Measurements from ENCODE around the gene EFNA3. TPM values are rescaled to one million over a fixed set of nuclear protein-coding genes. Genes with fewer than 3 reads are reported as not detected.

EFNA3 gene
- total RNA-seq, 1 donor from 2014 or later = 9.6 TPM

DNA sequence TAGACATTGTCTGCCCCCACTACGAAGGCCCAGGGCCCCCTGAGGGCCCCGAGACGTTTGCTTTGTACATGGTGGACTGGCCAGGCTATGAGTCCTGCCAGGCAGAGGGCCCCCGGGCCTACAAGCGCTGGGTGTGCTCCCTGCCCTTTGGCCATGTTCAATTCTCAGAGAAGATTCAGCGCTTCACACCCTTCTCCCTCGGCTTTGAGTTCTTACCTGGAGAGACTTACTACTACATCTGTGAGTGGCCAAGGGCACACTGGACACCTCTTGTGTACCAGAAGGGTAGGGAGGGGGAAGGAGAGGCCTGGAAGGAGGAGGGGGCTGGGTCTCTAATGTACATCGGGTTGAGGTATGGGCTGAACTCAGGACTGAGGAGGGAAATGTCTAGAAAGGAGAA, 11.9 kb upstream of the EFNA3 start:
- H3K27ac Mint-ChIP-seq (ENCODE audit: unreplicated experiment) = no peak overlapping the region
- no peaks in the 10 kb centered on the region for H3K9me3 Mint-ChIP-seq (ENCODE audit: unreplicated experiment)
- H3K36me3 Mint-ChIP-seq (ENCODE audit: low read depth, unreplicated experiment) = peaks cover 22% of the 10 kb centered on the region

DNA sequence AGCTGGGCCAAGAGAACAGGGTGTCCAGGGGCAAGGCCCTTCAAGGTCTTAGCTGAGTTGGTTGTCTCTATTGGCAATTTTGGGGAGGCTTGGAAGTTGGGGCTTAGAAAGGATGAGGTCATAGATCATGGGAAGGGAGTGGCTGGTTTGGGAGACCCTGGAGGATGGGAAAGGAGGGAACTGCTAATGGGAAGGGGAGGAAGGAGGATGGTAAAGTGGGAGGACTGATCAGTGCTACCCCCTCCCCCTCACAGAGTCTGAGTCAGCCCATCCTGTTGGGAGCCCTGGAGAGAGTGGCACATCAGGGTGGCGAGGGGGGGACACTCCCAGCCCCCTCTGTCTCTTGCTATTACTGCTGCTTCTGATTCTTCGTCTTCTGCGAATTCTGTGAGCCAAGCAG, 10.0 kb upstream of the EFNA3 start:
- Mint-ChIP-seq H3K36me3 (ENCODE audit: low read depth, unreplicated experiment) (peaks cover 26% of the 10 kb centered on the region), H3K4me1 (ENCODE audit: unreplicated experiment) (peaks cover 26% of the 10 kb centered on the region), H3K27me3 (ENCODE audit: unreplicated experiment) (peaks cover 15% of the 10 kb centered on the region), H3K27ac (ENCODE audit: unreplicated experiment) (peak overlapping the region; percentile 61), H3K9me3 (ENCODE audit: unreplicated experiment) (no peaks in the 10 kb centered on the region), H3K4me3 (ENCODE audit: unreplicated experiment) (peak overlapping the region; percentile 59)
- TF ChIP-seq, protein P1, sequence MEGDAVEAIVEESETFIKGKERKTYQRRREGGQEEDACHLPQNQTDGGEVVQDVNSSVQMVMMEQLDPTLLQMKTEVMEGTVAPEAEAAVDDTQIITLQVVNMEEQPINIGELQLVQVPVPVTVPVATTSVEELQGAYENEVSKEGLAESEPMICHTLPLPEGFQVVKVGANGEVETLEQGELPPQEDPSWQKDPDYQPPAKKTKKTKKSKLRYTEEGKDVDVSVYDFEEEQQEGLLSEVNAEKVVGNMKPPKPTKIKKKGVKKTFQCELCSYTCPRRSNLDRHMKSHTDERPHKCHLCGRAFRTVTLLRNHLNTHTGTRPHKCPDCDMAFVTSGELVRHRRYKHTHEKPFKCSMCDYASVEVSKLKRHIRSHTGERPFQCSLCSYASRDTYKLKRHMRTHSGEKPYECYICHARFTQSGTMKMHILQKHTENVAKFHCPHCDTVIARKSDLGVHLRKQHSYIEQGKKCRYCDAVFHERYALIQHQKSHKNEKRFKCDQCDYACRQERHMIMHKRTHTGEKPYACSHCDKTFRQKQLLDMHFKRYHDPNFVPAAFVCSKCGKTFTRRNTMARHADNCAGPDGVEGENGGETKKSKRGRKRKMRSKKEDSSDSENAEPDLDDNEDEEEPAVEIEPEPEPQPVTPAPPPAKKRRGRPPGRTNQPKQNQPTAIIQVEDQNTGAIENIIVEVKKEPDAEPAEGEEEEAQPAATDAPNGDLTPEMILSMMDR (IDR thresholded peaks at IDR 0.05; ENCODE audit: unreplicated experiment) = no peak
- DNase-seq (ENCODE audit: low spot score) = no peak

More for the DNA sequence above, 11.9 kb upstream of the EFNA3 start:
- Mint-ChIP-seq H3K4me1 (ENCODE audit: unreplicated experiment) (peaks cover 20% of the 10 kb centered on the region), H3K27me3 (ENCODE audit: unreplicated experiment) (peaks cover 18% of the 10 kb centered on the region), H3K4me3 (ENCODE audit: unreplicated experiment) (no peak overlapping the region)
- DNase-seq (ENCODE audit: low spot score) = no peak
- TF ChIP-seq, protein P1 (IDR thresholded peaks at IDR 0.05; ENCODE audit: unreplicated experiment) = no peak

DNA sequence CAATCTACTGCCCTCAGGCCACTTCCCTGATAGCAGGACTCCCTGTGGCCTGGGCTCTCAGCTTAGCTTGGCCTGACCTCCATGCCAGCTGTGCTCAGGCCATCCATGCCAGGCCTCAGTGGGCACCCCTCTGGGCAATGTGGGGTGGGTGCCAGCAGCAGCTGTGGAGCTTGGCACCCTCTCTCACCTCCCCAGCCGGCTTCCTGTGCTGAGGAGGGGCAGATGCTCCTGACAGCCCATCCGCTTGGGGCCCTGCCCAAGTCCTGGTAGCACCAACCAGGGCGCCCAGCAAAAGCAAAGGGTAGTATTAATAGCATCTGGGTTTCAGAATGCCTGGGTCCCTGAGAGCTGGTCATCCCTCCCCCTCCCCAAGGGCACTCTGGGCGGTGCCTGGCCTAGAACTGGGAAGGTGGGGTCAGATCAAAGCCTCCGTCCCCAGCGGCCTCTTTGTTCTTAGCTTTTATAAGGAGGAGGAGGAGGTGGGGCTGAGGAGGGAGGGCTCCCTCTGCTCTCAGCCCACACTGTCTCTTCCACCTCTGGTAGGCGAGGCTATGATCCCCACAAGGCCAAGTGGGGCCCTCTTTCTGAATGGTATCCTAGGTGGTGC, 9.0 kb upstream of the EFNA3 start:
- DNase-seq (ENCODE audit: low spot score) = no peak
- no peaks in the 10 kb centered on the region for H3K9me3 Mint-ChIP-seq (ENCODE audit: unreplicated experiment)
- H3K4me3 Mint-ChIP-seq (ENCODE audit: unreplicated experiment) = no peak overlapping the region
- no peak overlapping the region for H3K27ac Mint-ChIP-seq (ENCODE audit: unreplicated experiment)
- TF ChIP-seq, protein P1 (IDR thresholded peaks at IDR 0.05; ENCODE audit: unreplicated experiment) = no peak
- peaks cover 24% of the 10 kb centered on the region for H3K4me1 Mint-ChIP-seq (ENCODE audit: unreplicated experiment)
- peaks cover 20% of the 10 kb centered on the region for H3K36me3 Mint-ChIP-seq (ENCODE audit: low read depth, unreplicated experiment)
- H3K27me3 Mint-ChIP-seq (ENCODE audit: unreplicated experiment) = peaks cover 12% of the 10 kb centered on the region

DNA sequence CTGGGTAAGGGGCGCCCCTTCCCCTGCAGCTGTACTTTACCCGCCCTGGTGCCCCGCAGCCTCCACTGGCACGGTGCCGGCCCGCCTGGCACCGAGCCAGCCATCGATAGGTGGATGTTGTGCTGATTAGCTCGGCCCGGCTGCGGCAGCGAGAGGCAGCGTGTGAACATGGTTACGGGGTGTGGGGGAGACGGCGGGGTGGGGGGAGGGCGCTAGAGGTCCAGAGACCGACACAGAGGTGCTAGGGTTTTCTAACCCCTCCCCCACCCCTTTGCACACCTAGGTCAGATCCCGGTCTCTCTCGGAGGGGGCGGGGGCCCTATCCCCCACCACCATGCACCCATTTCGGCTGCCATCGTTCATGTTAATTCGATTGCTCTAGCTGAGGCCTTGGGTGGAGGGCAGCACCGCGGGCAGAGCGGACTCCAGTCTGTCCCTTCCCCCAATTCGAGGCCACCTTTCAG, 8.4 kb upstream of the EFNA3 start:
- no peak overlapping the region for H3K27ac Mint-ChIP-seq (ENCODE audit: unreplicated experiment)
- peaks cover 12% of the 10 kb centered on the region for H3K27me3 Mint-ChIP-seq (ENCODE audit: unreplicated experiment)
- H3K4me3 Mint-ChIP-seq (ENCODE audit: unreplicated experiment) = no peak overlapping the region
- no peaks in the 10 kb centered on the region for H3K9me3 Mint-ChIP-seq (ENCODE audit: unreplicated experiment)
- TF ChIP-seq, protein P1 (IDR thresholded peaks at IDR 0.05; ENCODE audit: unreplicated experiment) = no peak
- no peak for DNase-seq (ENCODE audit: low spot score)
- H3K36me3 Mint-ChIP-seq (ENCODE audit: low read depth, unreplicated experiment) = peaks cover 20% of the 10 kb centered on the region
- H3K4me1 Mint-ChIP-seq (ENCODE audit: unreplicated experiment) = peaks cover 23% of the 10 kb centered on the region

DNA sequence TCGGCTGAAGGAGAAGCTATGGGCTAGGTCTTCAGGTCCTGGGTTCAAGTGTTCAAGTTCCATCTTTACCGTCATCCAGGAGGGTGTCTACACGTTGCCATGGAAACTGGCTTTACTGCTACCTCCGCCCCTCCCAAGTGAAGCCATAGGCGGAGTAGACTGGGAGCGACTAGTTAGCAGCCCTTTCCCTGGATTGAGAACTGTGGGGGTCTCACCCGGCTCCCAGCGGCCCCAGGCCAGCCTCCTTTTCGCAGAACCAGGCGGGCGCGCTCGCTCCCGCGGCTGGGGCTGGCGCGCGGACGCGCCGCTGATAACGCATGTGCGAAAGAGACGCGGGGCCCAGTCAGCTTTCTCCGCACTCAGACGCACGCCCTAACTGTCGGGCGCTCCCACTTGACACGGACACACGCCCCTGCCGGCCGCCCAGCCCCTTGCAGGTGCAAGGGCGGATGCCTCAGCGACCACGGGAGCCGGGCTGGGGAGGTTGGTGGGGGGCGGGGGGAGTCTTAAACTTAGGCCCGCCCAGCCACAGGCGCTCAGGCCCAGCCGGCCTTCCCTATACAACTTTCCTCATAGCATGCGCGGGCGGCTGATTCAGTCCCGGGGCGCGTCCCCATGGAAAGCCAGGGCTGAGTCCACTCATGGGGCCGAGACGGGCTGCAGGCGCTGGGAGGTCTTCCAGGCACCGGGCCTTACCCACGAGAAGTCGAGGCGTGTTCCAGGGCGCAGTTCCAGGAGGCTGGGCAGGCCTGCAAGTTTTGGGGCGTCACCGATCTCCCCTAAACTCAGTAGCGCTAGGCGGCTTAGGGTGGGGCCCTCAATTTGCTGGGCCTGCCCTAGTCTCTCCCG, 7.7 kb upstream of the EFNA3 start:
- H3K9me3 Mint-ChIP-seq (ENCODE audit: unreplicated experiment) = no peaks in the 10 kb centered on the region
- DNase-seq (ENCODE audit: low spot score) = peak; percentile 80
- peak overlapping the region; percentile 73 for H3K27ac Mint-ChIP-seq (ENCODE audit: unreplicated experiment)
- peak overlapping the region; percentile 66 for H3K4me3 Mint-ChIP-seq (ENCODE audit: unreplicated experiment)
- H3K36me3 Mint-ChIP-seq (ENCODE audit: low read depth, unreplicated experiment) = peaks cover 20% of the 10 kb centered on the region
- TF ChIP-seq, protein P1 (IDR thresholded peaks at IDR 0.05; ENCODE audit: unreplicated experiment) = peak; percentile 68
- H3K27me3 Mint-ChIP-seq (ENCODE audit: unreplicated experiment) = peaks cover 10% of the 10 kb centered on the region
- H3K4me1 Mint-ChIP-seq (ENCODE audit: unreplicated experiment) = peaks cover 23% of the 10 kb centered on the region
